OCI-LY7 (cell line): ENCODE data around the gene DMRT1. TPM values are rescaled to one million over a fixed set of nuclear protein-coding genes. Genes with fewer than 3 reads are reported as not detected.

Experiments
- BruUV-seq: library from RNA; stranded (reverse); fragments of 400-500 nt; replicated peaks from 2 replicates; lab custom pipeline; 2021; lab: Mats Ljungman, UMichigan
- CTCF ChIA-PET: fragments of 300-600 bp; sonication (Branson Sonifier 250); formaldehyde crosslinking; loops from one replicate; lab custom pipeline; 2022; ENCODE audit warnings: antibody characterized with exemption; ENCODE audit not compliant: unreplicated experiment; lab: Charles Lee
- POLR2A ChIA-PET: fragments of 300-600 bp; sonication (Branson Sonifier 250); formaldehyde crosslinking; loops from one replicate; lab custom pipeline; 2022; ENCODE audit warnings: antibody characterized with exemption; lab: Charles Lee
- DNase-seq: peaks from one replicate; pipeline ENCODE4 v3.0.0-alpha.2; 2015; ENCODE audit warnings: low spot score
- H2AFZ ChIP-seq: fragments of 200-600 bp; sonication (generic), shearing (Covaris generic); 2 replicates; pipeline ENCODE4 v1.6.1; 2014; ENCODE audit warnings: mild to moderate bottlenecking, antibody characterized with exemption, low read length, moderate library complexity
- H3K27ac ChIP-seq: fragments of 200-600 bp; sonication (generic); 2 replicates; pipeline ENCODE4 v1.5.1; 2014; ENCODE audit warnings: mixed run types, low read depth, mild to moderate bottlenecking, moderate library complexity, low read length, inconsistent platforms; ENCODE audit not compliant: poor library complexity, severe bottlenecking
- H3K36me3 ChIP-seq: fragments of 200-600 bp; sonication (generic); 2 replicates; pipeline ENCODE4 v1.6.1; 2014; ENCODE audit warnings: mild to moderate bottlenecking, antibody characterized with exemption, low read length, moderate library complexity, mixed read lengths; ENCODE audit not compliant: insufficient read depth
- H3K4me1 ChIP-seq: fragments of 200-600 bp; sonication (generic); 2 replicates; pipeline ENCODE4 v1.5.1; 2014; ENCODE audit warnings: mild to moderate bottlenecking, low read length; ENCODE audit not compliant: insufficient read depth, poor library complexity, severe bottlenecking
- H3K4me2 ChIP-seq: fragments of 200-600 bp; sonication (generic); 2 replicates; pipeline ENCODE4 v1.6.1; 2014; ENCODE audit warnings: mild to moderate bottlenecking, low read length
- H3K4me3 ChIP-seq: fragments of 200-600 bp; sonication (generic); 2 replicates; pipeline ENCODE4 v1.5.1; 2014; ENCODE audit warnings: mild to moderate bottlenecking, low read depth, low read length; ENCODE audit not compliant: poor library complexity, severe bottlenecking
- H3K79me2 ChIP-seq: fragments of 200-600 bp; sonication (generic); 2 replicates; pipeline ENCODE4 v1.6.1; 2016; ENCODE audit warnings: low read depth, mild to moderate bottlenecking, low read length, moderate library complexity, mixed read lengths; ENCODE audit not compliant: insufficient read depth
- H3K9me2 ChIP-seq: fragments of 200-600 bp; sonication (generic); 2 replicates; pipeline ENCODE4 v1.6.1; 2016; ENCODE audit warnings: mild to moderate bottlenecking, low read length, mixed read lengths; ENCODE audit not compliant: insufficient read depth
- H3K9me3 ChIP-seq: fragments of 200-600 bp; sonication (generic); 2 replicates; pipeline ENCODE4 v1.6.1; 2014; ENCODE audit warnings: mild to moderate bottlenecking, mixed run types, low read length, mixed read lengths
- H4K20me1 ChIP-seq: fragments of 200-600 bp; sonication (generic); 2 replicates; pipeline ENCODE4 v1.6.1; 2014; ENCODE audit warnings: mild to moderate bottlenecking, antibody characterized with exemption, low read length, moderate library complexity, mixed read lengths; ENCODE audit not compliant: insufficient read depth
- CTCF ChIP-seq: fragments of 200-600 bp; sonication (generic); conservative IDR thresholded peaks from 2 replicates; pipeline ENCODE4 v1.5.1; 2014; ENCODE audit warnings: mild to moderate bottlenecking, antibody characterized with exemption, low read length, moderate library complexity, mixed read lengths
- EZH2phosphoT487 ChIP-seq: fragments of 200-600 bp; sonication (generic); IDR thresholded peaks from 2 replicates; pipeline ENCODE4 v1.6.1; 2018; ENCODE audit warnings: low read depth, borderline replicate concordance, mild to moderate bottlenecking, mixed run types, antibody characterized with exemption, low read length, moderate library complexity, mixed read lengths
- intact Hi-C: fragments of 100-400 bp; cut with micrococcal nuclease; formaldehyde crosslinking; loops from one replicate; pipeline ENCODE4 v1.10.0; 2022; ENCODE audit not compliant: unreplicated experiment
- total RNA-seq, 2 experiments: library from RNA; depleted of rRNA in 1 of 2; stranded (reverse); fragments of >200 nt in 1 of 2; shearing (Covaris generic) in 1 of 2; gene quantifications; 2 replicates each; pipeline ENCODE4 v1.2.3, GENCODE V29; 2014 to 2022

The DMRT1 gene
- total RNA-seq, 2 experiments from 2014 or later, result not detected

- no peaks in the 10 kb centered on the region for H3K9me3 ChIP-seq
- CTCF ChIA-PET, result no interaction called here
These were observed 118.4 kb downstream of the DMRT1 start for GRCh38 chr9:959914-960313.

GRCh38 chr9:962023-962422, 120.5 kb downstream of the DMRT1 start:
- intact Hi-C loops, result no loop called here
- Histone ChIP-seq H3K4me3 (no peak overlapping the region), H3K9me3 (no peaks in the 10 kb centered on the region), H3K4me1 (no peaks in the 10 kb centered on the region), H3K9me2 (no peaks in the 10 kb centered on the region), H3K4me2 (no peak overlapping the region), H4K20me1 (no peaks in the 10 kb centered on the region), H3K36me3 (no peaks in the 10 kb centered on the region), H3K79me2 (no peaks in the 10 kb centered on the region), H2AFZ (no peak overlapping the region), H3K27ac (no peak overlapping the region)
- ChIA-PET CTCF (no interaction called here), POLR2A (no interaction called here)
- TF ChIP-seq CTCF (no peak), EZH2phosphoT487 (no peak)
- no peak for DNase-seq
- no TSS peak for BruUV-seq

More at GRCh38 chr9:959914-960313, 118.4 kb downstream of the DMRT1 start:
- Histone ChIP-seq H3K4me1 (no peaks in the 10 kb centered on the region), H3K27ac (no peak overlapping the region), H4K20me1 (no peaks in the 10 kb centered on the region), H3K4me3 (no peak overlapping the region), H3K79me2 (no peaks in the 10 kb centered on the region), H3K9me2 (no peaks in the 10 kb centered on the region), H2AFZ (no peak overlapping the region), H3K36me3 (no peaks in the 10 kb centered on the region), H3K4me2 (no peak overlapping the region)
- no peak for DNase-seq
- TF ChIP-seq EZH2phosphoT487 (no peak), CTCF (no peak)
- POLR2A ChIA-PET, result no interaction called here
- no TSS peak for BruUV-seq
- intact Hi-C loops, result no loop called here

DNA sequence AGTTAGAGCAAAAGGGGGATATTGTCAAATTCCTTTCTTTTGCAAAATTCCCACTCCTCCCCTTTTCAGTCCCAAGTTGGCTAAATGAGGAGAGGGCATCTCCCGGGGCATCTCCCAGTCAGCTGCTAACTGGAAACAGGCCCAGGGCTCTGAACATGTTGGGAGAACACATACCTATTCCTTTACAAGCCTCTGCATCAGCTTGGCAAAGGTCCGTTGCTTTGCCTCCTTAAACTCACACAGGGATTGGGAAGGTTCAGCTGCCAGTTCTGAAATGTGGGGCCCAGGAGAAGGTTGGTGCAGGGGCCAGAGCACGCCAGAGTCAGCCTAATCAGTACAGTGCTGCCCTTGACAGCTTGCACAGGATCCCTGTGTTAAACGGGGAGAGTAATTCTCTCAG, 124.0 kb downstream of the DMRT1 start:
- no peak overlapping the region for H3K4me3 ChIP-seq
- no TSS peak for BruUV-seq
- ChIA-PET CTCF (no interaction called here), POLR2A (no interaction called here)
- DNase-seq, result no peak
- intact Hi-C loops, result loop anchor here (5.0 kb wide), 1 partner anchor 42 kb away; no protein-coding TSS in a partner anchor
- no peaks in the 10 kb centered on the region for H3K79me2 ChIP-seq
- H3K36me3 ChIP-seq, result no peaks in the 10 kb centered on the region
- no peaks in the 10 kb centered on the region for H4K20me1 ChIP-seq
- H2AFZ ChIP-seq, result no peak overlapping the region
- H3K9me3 ChIP-seq, result no peaks in the 10 kb centered on the region
- no peak overlapping the region for H3K27ac ChIP-seq
- H3K9me2 ChIP-seq, result no peaks in the 10 kb centered on the region
- TF ChIP-seq CTCF (no peak), EZH2phosphoT487 (no peak)
- H3K4me2 ChIP-seq, result no peak overlapping the region
- H3K4me1 ChIP-seq, result no peaks in the 10 kb centered on the region
